Endometrium (tissue), 2 donors: ENCODE measurements around the gene SEMA4C.

Experiments
- FAIRE-seq: peaks from 2 replicates; lab custom pipeline; 2012; peaks lifted over from hg19 to GRCh38; lab: Jason Lieb, UNC
- donor health status: control.
- donor health status: control.

SEMA4C gene

GRCh38 chr2:96869822-96870625, at the start of gene SEMA4C:
SEMA4C (minus strand) TSS chr2:96870080; CDS start chr2:96867886, 2,194 bp downstream.
- no peak for FAIRE-seq

- FAIRE-seq = no peak
These were observed 49.1 kb upstream of the SEMA4C start for GRCh38 chr2:96918754-96919550.

- FAIRE-seq = no peak
These were observed 48.3 kb upstream of the SEMA4C start for GRCh38 chr2:96918092-96918753.

- FAIRE-seq = no peak
These were observed 47.0 kb upstream of the SEMA4C start for GRCh38 chr2:96916646-96917543.

GRCh38 chr2:96916156-96916630, 46.3 kb upstream of the SEMA4C start:
- FAIRE-seq = no peak

- no peak for FAIRE-seq
These were observed 44.5 kb upstream of the SEMA4C start for GRCh38 chr2:96914332-96914731.

- FAIRE-seq = no peak
These were observed 43.7 kb upstream of the SEMA4C start for GRCh38 chr2:96913398-96914202.

- no peak for FAIRE-seq
These were observed 43.2 kb upstream of the SEMA4C start for GRCh38 chr2:96913117-96913397.

GRCh38 chr2:96912346-96913116, 42.7 kb upstream of the SEMA4C start:
- no peak for FAIRE-seq

GRCh38 chr2:96909611-96910021, 39.7 kb upstream of the SEMA4C start:
- FAIRE-seq = no peak

GRCh38 chr2:96907115-96908041, 37.5 kb upstream of the SEMA4C start:
- no peak for FAIRE-seq

GRCh38 chr2:96906729-96907114, 36.8 kb upstream of the SEMA4C start:
- peak; percentile 80 for FAIRE-seq

GRCh38 chr2:96903815-96904214, 33.9 kb upstream of the SEMA4C start:
- no peak for FAIRE-seq

GRCh38 chr2:96903318-96903717, 33.4 kb upstream of the SEMA4C start:
- no peak for FAIRE-seq

- FAIRE-seq = no peak
These were observed 30.4 kb upstream of the SEMA4C start for GRCh38 chr2:96900237-96900636.

GRCh38 chr2:96899413-96899741, 29.5 kb upstream of the SEMA4C start:
- FAIRE-seq = no peak

GRCh38 chr2:96898641-96899412, 28.9 kb upstream of the SEMA4C start:
- FAIRE-seq = no peak

GRCh38 chr2:96898135-96898505, 28.2 kb upstream of the SEMA4C start:
- no peak for FAIRE-seq
